Testis (tissue), 2 donors: ENCODE measurements around the gene PLCXD3.

Source experiments
- POLR2A ChIP-seq: fragments of 450-650 bp; IDR thresholded peaks from one replicate; pipeline ENCODE4 v1.6.1; 2017; ENCODE audit warnings: antibody characterized with exemption, mild to moderate bottlenecking, moderate library complexity
- TF ChIP-seq, protein P1 (sequence below), 3 experiments: fragments of 450-650 bp in 2 of 3; fragments of 200-600 bp in 1 of 3; sonication (generic) in 1 of 3; IDR thresholded peaks; one replicate each; pipeline ENCODE4 v1.5.1; 2016 to 2019; ENCODE audit warnings: antibody characterized with exemption in 3 of 3, mild to moderate bottlenecking in 2 of 3, moderate library complexity in 1 of 3

DNA sequence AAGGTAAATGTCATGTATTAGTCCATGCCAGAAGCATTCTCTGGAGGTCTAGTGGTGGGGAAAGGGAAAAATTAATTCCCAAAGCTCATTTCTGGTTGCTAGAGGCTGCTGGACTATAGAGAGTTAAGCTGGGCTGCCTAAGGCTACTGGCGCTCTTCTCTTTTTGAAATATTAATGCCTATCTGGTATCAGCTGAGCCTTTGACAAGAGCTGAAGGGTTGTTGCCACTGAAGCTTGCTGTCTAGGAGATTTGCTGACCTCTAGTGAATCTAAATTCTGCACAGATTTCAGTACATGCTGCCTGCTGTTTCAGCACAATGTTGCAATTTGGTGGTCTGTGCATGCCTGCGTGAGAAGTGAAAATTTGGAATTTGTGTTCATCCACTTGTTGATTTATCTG is 29.1 kb upstream of the PLCXD3 start:
- TF ChIP-seq, protein P1, sequence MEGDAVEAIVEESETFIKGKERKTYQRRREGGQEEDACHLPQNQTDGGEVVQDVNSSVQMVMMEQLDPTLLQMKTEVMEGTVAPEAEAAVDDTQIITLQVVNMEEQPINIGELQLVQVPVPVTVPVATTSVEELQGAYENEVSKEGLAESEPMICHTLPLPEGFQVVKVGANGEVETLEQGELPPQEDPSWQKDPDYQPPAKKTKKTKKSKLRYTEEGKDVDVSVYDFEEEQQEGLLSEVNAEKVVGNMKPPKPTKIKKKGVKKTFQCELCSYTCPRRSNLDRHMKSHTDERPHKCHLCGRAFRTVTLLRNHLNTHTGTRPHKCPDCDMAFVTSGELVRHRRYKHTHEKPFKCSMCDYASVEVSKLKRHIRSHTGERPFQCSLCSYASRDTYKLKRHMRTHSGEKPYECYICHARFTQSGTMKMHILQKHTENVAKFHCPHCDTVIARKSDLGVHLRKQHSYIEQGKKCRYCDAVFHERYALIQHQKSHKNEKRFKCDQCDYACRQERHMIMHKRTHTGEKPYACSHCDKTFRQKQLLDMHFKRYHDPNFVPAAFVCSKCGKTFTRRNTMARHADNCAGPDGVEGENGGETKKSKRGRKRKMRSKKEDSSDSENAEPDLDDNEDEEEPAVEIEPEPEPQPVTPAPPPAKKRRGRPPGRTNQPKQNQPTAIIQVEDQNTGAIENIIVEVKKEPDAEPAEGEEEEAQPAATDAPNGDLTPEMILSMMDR (IDR thresholded peaks at IDR 0.05) = no peak
- no peak for TF ChIP-seq POLR2A
